Activated CD4-positive, CD25-positive, alpha-beta regulatory T cell treated with anti-CD3 and anti-CD28 coated beads, Interleukin-2, amount 50 U/mL, for 24 hours (primary cell): ENCODE results near the gene NCOR2.

ENCODE experiments used
- ATAC-seq, 2 donors: fragments of 150-1000 bp; cut with Tn5 transposase; one replicate each; pipeline ENCODE4 v1.10.0; 2021; ENCODE audit warnings: mild to moderate bottlenecking in 1 of 2, moderate library complexity in 1 of 2

NCOR2 gene

GRCh38 chr12:124543052-124543589 is 24.3 kb downstream of the NCOR2 start:
- ATAC-seq, result no peak

DNA sequence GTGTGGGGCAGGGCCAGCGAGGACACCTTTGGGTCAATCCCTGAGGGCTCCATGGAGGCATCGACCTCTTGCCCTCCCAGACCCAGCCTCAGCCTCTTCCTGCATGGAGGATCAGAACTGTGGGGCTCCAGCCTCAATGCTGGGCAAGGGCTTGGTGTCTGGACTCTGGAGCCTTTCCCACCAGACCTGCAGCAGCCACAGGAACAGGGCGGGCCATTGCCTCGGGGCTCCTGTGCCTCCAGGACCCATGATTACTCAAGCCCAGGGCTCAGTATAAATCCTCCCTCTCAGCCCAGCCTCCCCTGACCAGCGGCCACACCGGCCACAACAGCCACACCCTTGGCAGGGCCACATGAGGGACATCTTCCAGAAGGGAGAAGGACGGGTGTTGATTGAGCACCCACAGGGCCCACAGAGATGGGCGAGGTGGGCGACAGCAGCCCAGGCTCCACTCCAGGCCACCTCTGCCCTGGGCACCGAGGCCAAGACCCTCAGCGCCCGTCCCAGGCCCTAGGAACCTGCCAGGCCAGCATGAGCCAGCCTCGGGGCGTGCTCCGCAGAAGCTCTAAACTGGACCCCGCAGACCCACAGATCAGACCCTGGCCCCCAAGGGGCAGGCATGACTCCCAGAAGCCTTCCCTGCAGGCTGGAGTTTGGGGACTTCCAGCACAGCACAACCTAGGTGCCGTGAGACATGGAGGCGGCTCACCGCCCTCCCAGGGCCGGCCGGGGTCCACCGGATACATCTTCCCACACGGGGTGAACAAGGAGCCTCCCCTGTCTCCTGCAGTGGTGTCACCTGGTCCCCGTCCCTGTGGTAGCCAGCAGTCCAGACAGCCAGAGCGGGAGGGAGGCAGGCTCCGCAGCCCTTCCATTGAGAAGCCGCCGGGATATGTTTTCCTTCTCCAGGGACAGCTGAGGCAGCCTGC is 25.1 kb downstream of the NCOR2 start:
- ATAC-seq, result no peak

GRCh38 chr12:124541322-124541721 is 26.1 kb downstream of the NCOR2 start:
- no peak for ATAC-seq

DNA sequence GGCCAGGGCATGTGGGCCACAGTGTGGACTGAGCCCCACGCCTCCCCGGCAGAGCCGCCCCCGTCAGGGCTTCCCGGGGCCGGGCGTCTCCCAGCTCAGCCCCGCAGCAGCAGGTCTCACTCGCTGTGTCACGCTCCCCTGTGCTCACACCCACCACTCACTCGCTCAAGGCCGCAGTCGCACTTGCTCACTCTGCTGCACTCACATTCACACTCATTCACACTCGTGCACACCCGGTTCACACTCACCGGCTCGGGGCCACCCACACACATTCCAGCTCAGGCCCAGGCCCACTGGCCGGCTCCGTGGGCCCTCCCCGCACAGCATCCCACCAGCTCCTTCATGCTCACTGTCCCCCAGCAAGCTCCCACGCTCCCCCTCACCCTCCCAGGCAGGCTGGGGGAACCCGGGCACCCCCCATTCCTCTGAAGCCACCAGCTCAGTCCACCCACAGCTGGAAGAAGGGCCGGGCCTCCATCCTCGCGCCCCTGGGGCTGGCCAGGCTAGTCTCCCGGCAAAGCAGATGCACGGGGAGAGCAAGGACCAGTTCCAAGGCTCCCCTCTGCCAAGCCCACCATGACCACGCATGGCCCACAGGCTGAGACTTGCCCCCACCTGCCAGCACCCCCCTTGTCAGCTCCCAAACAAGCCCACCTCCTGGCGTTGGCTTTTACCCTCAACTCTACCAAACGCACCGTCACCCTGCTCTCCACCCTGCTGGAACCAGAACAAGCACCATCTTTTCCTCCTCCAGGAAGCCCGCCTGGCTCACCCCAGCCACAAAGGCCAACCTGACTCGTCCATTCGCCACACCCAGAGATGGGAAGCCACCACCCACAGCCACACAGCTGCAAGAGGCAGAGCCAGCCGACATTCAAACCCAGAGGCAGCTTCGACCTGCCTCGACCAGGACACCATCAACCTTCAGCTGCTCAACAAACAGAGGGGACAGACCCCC is 28.0 kb downstream of the NCOR2 start:
- ATAC-seq, result no peak

- ATAC-seq, result no peak
These were observed 29.0 kb downstream of the NCOR2 start for GRCh38 chr12:124538194-124539082.

GRCh38 chr12:124537525-124538193 is 29.8 kb downstream of the NCOR2 start:
- no peak for ATAC-seq

- no peak for ATAC-seq
These were observed 30.8 kb downstream of the NCOR2 start for GRCh38 chr12:124536641-124537040.

DNA sequence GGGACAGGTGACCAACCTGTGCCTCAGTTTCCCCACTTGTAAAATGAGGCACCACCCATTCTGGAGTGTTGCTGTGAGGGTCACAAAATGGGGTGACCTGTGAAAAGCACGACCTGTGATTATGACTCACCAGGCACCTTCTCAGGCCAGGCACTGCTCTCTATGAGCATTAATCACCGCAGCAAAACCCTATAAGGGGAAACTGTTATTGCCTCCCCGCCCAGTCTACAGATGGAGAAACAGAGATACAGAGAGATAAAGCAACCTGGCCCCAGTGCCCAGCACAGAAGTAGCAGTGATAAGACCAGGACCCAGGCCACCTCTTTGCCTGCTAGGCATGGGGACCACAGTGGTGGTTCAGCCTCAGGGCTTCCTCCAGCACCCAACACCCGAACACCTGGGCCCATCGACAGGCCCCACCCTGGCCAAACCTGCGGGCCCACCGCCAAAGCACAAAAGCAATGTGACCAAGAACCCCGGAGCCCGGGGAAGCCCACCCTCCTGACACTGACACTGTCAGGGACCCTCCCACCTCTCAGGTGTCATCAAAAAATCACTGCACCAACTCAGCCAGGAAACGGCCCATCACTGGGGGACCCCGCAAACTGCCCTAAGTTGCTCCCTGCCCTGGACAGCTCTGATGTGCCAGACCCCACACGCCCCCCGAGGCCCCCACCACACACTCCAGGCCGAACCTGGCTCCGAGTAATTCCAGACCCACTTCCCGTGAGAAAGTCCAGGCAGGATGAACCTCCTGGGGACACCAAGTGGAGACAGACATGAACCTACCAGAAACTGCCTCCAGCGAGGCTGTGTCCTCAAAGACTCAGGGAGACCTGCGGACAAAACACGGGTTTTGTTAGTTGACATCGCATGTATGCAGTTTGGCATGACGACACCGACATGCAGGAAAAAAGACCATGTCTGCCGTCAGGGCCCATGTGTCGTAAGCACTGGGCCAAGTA is 32.4 kb downstream of the NCOR2 start:
- no peak for ATAC-seq

- no peak for ATAC-seq
These were observed 34.0 kb downstream of the NCOR2 start for GRCh38 chr12:124533456-124533855.

DNA sequence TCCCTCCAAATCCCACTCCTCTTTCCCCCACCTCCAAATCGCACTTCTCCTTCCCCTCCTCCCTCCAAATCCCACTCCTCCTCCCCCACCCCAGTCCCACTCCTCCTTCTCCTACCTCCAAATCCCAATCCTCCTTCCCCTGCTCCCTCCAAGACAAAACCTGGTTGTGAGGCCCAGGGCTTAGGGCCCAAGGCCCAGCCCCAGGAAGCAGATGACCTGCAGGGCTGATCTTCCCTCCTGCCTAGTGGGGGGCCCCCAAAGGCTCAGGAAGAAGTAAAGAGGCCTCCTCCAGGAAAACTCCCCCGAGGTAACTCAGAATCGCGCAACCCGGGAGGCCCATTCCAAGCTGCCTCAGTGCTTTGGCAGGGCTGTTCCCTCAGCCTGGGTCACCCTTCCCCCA is 34.4 kb downstream of the NCOR2 start:
- ATAC-seq, result no peak

- ATAC-seq, result no peak
These were observed 35.1 kb downstream of the NCOR2 start for GRCh38 chr12:124532331-124532750.

DNA sequence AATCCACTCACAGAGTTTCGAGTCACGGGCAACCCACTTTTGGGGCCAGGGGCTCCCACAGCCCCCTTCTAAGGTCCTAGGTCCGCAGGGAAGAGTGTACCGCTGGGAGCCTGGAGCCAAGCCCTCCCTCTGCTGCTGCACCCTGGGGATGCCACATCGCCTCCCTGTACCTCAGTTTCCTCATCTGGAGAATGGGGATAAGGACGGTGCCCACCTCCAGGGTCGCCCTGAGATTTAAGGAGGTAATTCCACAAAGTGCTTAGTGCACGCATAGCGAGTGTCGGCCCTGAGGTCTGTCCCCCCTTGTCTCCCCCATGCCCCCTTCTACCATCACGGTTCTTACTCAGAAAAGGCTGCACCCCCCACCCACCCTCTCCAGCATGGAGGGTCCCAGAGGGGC is 35.5 kb downstream of the NCOR2 start:
- ATAC-seq, result no peak

GRCh38 chr12:124531281-124531745 is 36.1 kb downstream of the NCOR2 start:
- no peak for ATAC-seq

GRCh38 chr12:124530637-124531263 is 36.7 kb downstream of the NCOR2 start:
- ATAC-seq, result no peak

DNA sequence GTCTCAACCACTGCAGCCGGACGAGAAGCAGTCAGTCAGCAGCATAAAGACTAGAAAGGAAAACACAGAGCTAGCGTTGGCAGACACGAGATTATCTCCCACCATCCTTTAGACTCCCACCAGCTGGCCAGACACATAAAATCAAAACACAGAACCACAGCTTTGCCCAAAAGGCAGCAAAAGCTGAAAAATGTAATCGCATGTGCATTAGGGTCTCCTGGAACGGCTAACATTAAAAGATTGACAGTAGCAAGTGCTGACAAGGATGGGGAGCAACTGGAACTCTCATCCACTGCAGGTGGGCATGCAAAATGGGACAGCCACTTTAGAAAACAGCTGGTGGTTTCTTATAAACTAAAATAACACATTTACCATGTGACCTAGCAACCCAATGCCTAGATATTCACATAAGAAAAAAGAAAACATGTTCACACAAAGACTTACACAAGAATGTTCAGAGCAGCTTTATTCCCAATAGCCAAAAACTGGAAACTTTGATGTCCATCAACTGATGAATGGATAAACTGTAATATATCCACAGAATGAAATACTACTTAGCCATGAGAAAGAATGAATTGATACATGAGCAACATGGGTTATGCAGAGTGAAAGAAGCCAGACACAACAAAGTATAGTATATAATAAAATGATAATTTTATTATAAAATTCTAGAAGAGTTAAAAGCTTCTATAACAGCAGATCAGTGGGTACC is 37.7 kb downstream of the NCOR2 start:
- no peak for ATAC-seq

DNA sequence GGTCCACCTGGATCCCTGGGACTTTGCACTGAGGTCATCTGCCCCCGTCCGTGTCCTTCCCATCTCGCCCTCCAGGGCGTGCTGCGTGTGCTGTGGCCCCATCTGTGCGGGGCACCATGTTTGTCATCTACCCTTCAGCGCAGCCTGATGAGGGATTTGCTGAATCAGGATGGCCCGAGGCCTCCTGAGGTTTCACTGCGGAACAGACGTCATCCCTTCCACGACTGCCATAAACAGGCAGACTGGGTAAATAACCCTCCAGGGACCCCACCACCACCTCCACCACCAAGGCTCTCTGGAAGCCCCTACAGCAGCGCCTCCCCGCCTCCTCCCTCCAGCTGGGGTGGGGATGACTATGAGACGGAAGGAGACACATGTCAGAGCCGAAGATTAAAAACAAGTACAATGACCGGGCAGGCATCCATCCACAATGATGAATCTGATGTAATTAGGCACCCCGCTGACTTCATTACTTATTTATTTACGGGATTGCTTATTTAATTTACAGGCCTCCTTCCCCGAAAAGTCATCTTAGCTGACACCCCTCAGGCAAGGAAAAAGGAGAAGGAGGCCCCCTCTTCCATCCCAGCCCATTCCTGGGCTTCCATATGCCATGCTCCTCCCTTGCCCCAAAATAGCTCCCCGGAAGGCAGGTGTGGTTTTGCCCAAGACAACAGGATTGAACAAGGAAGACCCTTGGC is 39.4 kb downstream of the NCOR2 start:
- peak in 1 of 2 donors; percentile 20 for ATAC-seq

DNA sequence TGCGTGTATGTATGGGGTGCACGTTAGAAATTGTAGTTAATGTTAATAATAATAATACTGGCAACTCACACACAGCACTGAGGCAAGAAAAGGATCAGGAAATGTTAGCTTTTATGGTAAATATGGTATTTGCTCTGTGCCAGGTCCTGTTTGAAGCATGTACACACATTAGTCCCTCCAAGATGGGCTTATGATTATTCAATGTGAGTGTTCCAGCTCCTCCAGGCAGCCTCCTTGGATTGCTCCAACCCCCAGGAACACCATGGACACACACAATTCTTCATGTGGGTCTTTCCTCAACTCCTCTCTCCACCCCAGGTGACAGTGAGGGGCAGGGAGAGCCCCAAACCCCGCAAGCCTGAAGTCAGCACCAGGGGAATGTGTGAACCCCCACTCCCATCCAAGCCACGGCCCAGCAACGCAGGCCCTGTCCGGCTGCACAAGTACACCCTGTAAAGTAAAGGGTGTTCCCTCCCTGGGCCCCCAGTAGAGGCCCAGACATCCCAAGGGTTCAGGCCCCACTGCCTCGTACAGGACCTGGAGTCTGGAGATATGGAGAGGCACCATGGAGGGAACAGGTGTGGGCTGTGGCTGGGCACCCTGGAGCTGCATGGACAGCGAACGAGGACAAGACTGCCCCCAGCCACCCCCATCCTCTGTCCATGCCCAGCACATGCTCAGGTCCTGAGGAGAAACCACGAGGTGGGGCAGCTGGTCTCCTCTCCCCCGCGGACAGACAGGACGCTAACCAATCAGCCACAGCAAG is 41.3 kb downstream of the NCOR2 start:
- ATAC-seq, result no peak

DNA sequence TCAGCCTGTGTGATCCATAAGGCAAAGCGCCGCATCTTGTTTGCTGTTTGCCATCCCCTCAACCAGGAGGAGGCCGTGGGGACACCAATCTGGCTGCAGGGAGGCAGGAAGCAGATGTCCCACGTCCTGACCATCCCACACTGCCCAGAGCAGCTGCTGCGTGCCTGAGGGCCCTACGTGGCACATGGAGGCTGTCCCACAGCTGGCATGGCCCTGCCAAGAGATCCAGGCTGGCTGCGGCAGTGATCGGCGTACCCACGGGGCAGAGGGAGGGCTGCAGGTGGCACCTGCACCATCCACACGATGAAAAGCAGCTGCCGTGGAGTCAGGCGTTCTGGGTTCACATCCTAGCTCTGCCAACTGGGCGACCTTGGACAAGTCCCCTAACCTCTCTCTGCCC is 42.0 kb downstream of the NCOR2 start:
- no peak for ATAC-seq
